Endothelial cell of umbilical vein (primary cell): ENCODE measurements around the gene KIAA1958. TPM values are rescaled to one million over a fixed set of nuclear protein-coding genes. Genes with fewer than 3 reads are reported as not detected.

ENCODE experiments used
- BruUV-seq: library from RNA; stranded (reverse); fragments of 400-500 nt; replicated peaks from 2 replicates; lab custom pipeline; 2021; lab: Mats Ljungman, UMichigan
- CTCF ChIA-PET: fragments of 300-600, 350-600 bp; sonication (Branson Sonifier 250); formaldehyde crosslinking; loops from one replicate; lab custom pipeline; 2021; ENCODE audit warnings: antibody characterized with exemption, inconsistent platforms; lab: Charles Lee
- POLR2A ChIA-PET: fragments of 300-600, 350-600 bp; sonication (Branson Sonifier 250); formaldehyde crosslinking; loops from one replicate; lab custom pipeline; 2021; ENCODE audit warnings: antibody characterized with exemption, inconsistent platforms; lab: Charles Lee
- DNase-seq: peaks from one replicate; pipeline ENCODE4 v3.0.0-alpha.2; 2011; ENCODE audit warnings: low read depth, low spot score
- FAIRE-seq: peaks from 2 replicates; lab custom pipeline; 2011; peaks lifted over from hg19 to GRCh38; lab: Jason Lieb, UNC
- H2AFZ ChIP-seq: 2 replicates; pipeline ENCODE4 v1.6.0; 2012; ENCODE audit warnings: low read depth, low read length, control low read depth, inconsistent platforms
- H3K27ac ChIP-seq: 2 replicates; pipeline ENCODE4 v1.5.1; 2011; ENCODE audit warnings: low read depth, mild to moderate bottlenecking, control low read depth, low read length, moderate library complexity; ENCODE audit not compliant: insufficient read depth
- H3K27me3 ChIP-seq, 2 experiments: 2 replicates each; pipeline versions ENCODE4 v1.6.0 to v1.6.1; 2011; ENCODE audit warnings: low read length in 2 of 2, mixed read lengths in 1 of 2; ENCODE audit not compliant: control insufficient read depth in 2 of 2, insufficient read depth in 2 of 2
- H3K36me3 ChIP-seq, 2 experiments: 2 replicates in 1 of 2; 3 replicates in 1 of 2; pipeline ENCODE4 v1.5.1; 2011; ENCODE audit warnings: low read length in 2 of 2, mild to moderate bottlenecking in 1 of 2, moderate library complexity in 1 of 2; ENCODE audit not compliant: control insufficient read depth in 2 of 2, insufficient read depth in 2 of 2; ENCODE audit errors: extremely low read depth in 1 of 2
- H3K4me1 ChIP-seq: 3 replicates; pipeline ENCODE4 v1.5.1; 2011; ENCODE audit warnings: mild to moderate bottlenecking, low read length; ENCODE audit not compliant: control insufficient read depth, insufficient read depth; ENCODE audit errors: extremely low read depth
- H3K4me2 ChIP-seq: 2 replicates; pipeline ENCODE4 v1.6.1; 2011; ENCODE audit warnings: low read length, control low read depth, mixed read lengths; ENCODE audit not compliant: insufficient read depth
- H3K4me3 ChIP-seq, 3 experiments: fragments of 200-600 bp in 1 of 3; sonication (generic), shearing (Covaris generic) in 1 of 3; replicated peaks in 1 of 3; 2 replicates each; pipeline ENCODE4 v1.5.1; 2011 to 2016; ENCODE audit warnings: control low read depth in 3 of 3, low read length in 3 of 3, mild to moderate bottlenecking in 2 of 3, inconsistent platforms in 1 of 3, low read depth in 1 of 3, moderate library complexity in 1 of 3; ENCODE audit not compliant: insufficient read depth in 1 of 3
- H3K79me2 ChIP-seq: 2 replicates; pipeline ENCODE4 v1.6.0; 2012; ENCODE audit warnings: low read length, inconsistent platforms; ENCODE audit not compliant: control insufficient read depth, insufficient read depth
- H3K9ac ChIP-seq: replicated peaks from 2 replicates; pipeline ENCODE3; 2011; ENCODE audit warnings: low read length, control low read depth; ENCODE audit not compliant: insufficient read depth; ENCODE audit errors: extremely low read depth
- H3K9me1 ChIP-seq: replicated peaks from 3 replicates; pipeline ENCODE4 v1.6.0; 2011; ENCODE audit warnings: mild to moderate bottlenecking, low read length; ENCODE audit not compliant: control insufficient read depth, insufficient read depth; ENCODE audit errors: extremely low read depth
- H3K9me3 ChIP-seq: replicated peaks from 2 replicates; pipeline ENCODE4 v1.5.1; 2012; ENCODE audit warnings: low read length, inconsistent platforms; ENCODE audit not compliant: control insufficient read depth, insufficient read depth
- H4K20me1 ChIP-seq: replicated peaks from 2 replicates; pipeline ENCODE3; 2011; ENCODE audit warnings: mild to moderate bottlenecking, low read length; ENCODE audit not compliant: control insufficient read depth, insufficient read depth; ENCODE audit errors: extremely low read depth
- FOS ChIP-seq: IDR thresholded peaks from 2 replicates; pipeline ENCODE4 v1.6.1; 2011; ENCODE audit warnings: mild to moderate bottlenecking, low read length, moderate library complexity, borderline replicate concordance; ENCODE audit not compliant: insufficient read depth
- GATA2 ChIP-seq: IDR thresholded peaks from 2 replicates; pipeline ENCODE4 v1.7.0; 2011; ENCODE audit warnings: low read depth, mild to moderate bottlenecking, moderate library complexity, mixed read lengths, low read length; ENCODE audit not compliant: insufficient read length, insufficient read depth
- JUN ChIP-seq: IDR thresholded peaks from 2 replicates; pipeline ENCODE4 v1.6.1; 2011; ENCODE audit warnings: borderline replicate concordance, low read depth; ENCODE audit not compliant: insufficient read length, insufficient read depth
- MYC ChIP-seq: IDR thresholded peaks from one replicate; pipeline ENCODE4 v1.6.1; 2011; ENCODE audit warnings: mild to moderate bottlenecking, low read depth, low read length
- POLR2AphosphoS5 ChIP-seq: IDR thresholded peaks from 2 replicates; pipeline ENCODE4 v1.6.1; 2012; ENCODE audit warnings: low read depth, mild to moderate bottlenecking, control low read depth, low read length, moderate library complexity; ENCODE audit not compliant: insufficient read depth
- dilution Hi-C: fragments of 300-500 bp; cut with MboI; formaldehyde crosslinking; loops from one replicate; pipeline ENCODE4 v1.15.0; 2019; ENCODE audit warnings: low sequenced_read_pairs; ENCODE audit not compliant: extremely low pct_ligation_motif_present
- intact Hi-C: fragments of 100-400 bp; cut with micrococcal nuclease; formaldehyde crosslinking; loops from one replicate; pipeline ENCODE4 v1.10.0; 2022
- polyA plus RNA-seq, 4 experiments: library from polyadenylated mRNA; depleted of rRNA in 3 of 4; stranded (reverse) in 3 of 4; unstranded in 1 of 4; fragments of >200 nt; gene quantifications; 2 replicates each; pipeline versions ENCODE4 v1.2.1 to v1.2.3, GENCODE V29; 2011 to 2012; ENCODE audit warnings: missing spikeins in 1 of 4
- total RNA-seq: library from RNA; stranded (reverse); gene quantifications from 2 replicates; pipeline ENCODE4 v1.2.3, GENCODE V29; 2021

KIAA1958 gene
- total and polyA plus RNA-seq, 2 donors (not counting 3 experiments of a cell fraction or from before 2014, with no cell fraction given) = 1.7 to 5.0 TPM

GRCh38 chr9:112555844-112556482 is 69.3 kb downstream of the KIAA1958 start:
- Histone ChIP-seq H3K9ac (no peak overlapping the region), H3K27ac (no peak overlapping the region), H3K79me2 (no peaks in the 10 kb centered on the region), H3K4me2 (no peak overlapping the region), H3K36me3 (no peaks in the 10 kb centered on the region), H3K4me3 (no peak overlapping the region), H2AFZ (no peak overlapping the region), H4K20me1 (no peaks in the 10 kb centered on the region), H3K9me1 (no peaks in the 10 kb centered on the region), H3K9me3 (no peaks in the 10 kb centered on the region), H3K27me3 (no peaks in the 10 kb centered on the region), H3K4me1 (no peaks in the 10 kb centered on the region)
- DNase-seq = no peak
- CTCF ChIA-PET = interaction anchor here (1.0 kb wide), 1 partner anchor 9 kb away, joined by 5 read pairs; no protein-coding TSS in a partner anchor
- BruUV-seq = no TSS peak
- TF ChIP-seq POLR2AphosphoS5 (no peak), FOS (no peak), GATA2 (no peak), JUN (no peak), MYC (no peak)
- POLR2A ChIA-PET = no interaction called here
- FAIRE-seq = no peak
- dilution Hi-C loops (no loop called here), intact Hi-C loops (no loop called here)
